PFSK-1 (cell line): ENCODE results near the gene CTNS.

Source experiments
- FOXP2 ChIP-seq: optimal IDR thresholded peaks from 2 replicates; pipeline ENCODE3; 2011; ENCODE audit warnings: borderline replicate concordance, control low read depth, inconsistent platforms; ENCODE audit not compliant: insufficient read depth; ENCODE audit errors: extremely low read length, extremely low read depth
- POLR2AphosphoS5 ChIP-seq: IDR thresholded peaks from 2 replicates; pipeline ENCODE4 v1.6.1; 2012; ENCODE audit warnings: low read depth, mild to moderate bottlenecking, control low read depth, low read length, moderate library complexity
- REST ChIP-seq, 2 experiments: IDR thresholded peaks; 2 replicates each; pipeline versions ENCODE4 v1.6.1 to v1.8.0; 2011 to 2012; ENCODE audit warnings: low read depth in 2 of 2, low read length in 2 of 2, control low read depth in 1 of 2, inconsistent platforms in 1 of 2, mild to moderate bottlenecking in 1 of 2, moderate library complexity in 1 of 2; ENCODE audit not compliant: insufficient read depth in 1 of 2
- SIN3A ChIP-seq: IDR thresholded peaks from 2 replicates; pipeline ENCODE4 v1.6.1; 2012; ENCODE audit warnings: mild to moderate bottlenecking, low read length, moderate library complexity, borderline replicate concordance; ENCODE audit not compliant: insufficient read depth
- TAF1 ChIP-seq: IDR thresholded peaks from 2 replicates; pipeline ENCODE4 v1.6.1; 2012; ENCODE audit warnings: low read length, control low read depth, borderline replicate concordance; ENCODE audit not compliant: insufficient read depth

The CTNS gene

GRCh38 chr17:3708366-3708765 is 71.8 kb downstream of the CTNS start:
- no peak for TF ChIP-seq SIN3A
- TF ChIP-seq FOXP2 = no peak
- TF ChIP-seq TAF1 = no peak
- TF ChIP-seq REST (IDR thresholded peaks at IDR 0.05; ENCODE audit: insufficient read depth in 1 of 2, low read depth in 2 of 2, low read length in 2 of 2) = no peak
- TF ChIP-seq POLR2AphosphoS5 = no peak

GRCh38 chr17:3710951-3711383 is 74.4 kb downstream of the CTNS start:
- TF ChIP-seq FOXP2 (no peak), TAF1 (no peak), SIN3A (no peak), POLR2AphosphoS5 (no peak), REST (IDR thresholded peaks at IDR 0.05; ENCODE audit: insufficient read depth in 1 of 2, low read depth in 2 of 2, low read length in 2 of 2) (no peak)
